Stromal cell of bone marrow (primary cell): ENCODE data around the gene PEMT.

Experiments used
- DNase-seq: peaks from one replicate; pipeline ENCODE4 v3.0.0-alpha.2; 2012; ENCODE audit warnings: low read depth

PEMT gene

DNA sequence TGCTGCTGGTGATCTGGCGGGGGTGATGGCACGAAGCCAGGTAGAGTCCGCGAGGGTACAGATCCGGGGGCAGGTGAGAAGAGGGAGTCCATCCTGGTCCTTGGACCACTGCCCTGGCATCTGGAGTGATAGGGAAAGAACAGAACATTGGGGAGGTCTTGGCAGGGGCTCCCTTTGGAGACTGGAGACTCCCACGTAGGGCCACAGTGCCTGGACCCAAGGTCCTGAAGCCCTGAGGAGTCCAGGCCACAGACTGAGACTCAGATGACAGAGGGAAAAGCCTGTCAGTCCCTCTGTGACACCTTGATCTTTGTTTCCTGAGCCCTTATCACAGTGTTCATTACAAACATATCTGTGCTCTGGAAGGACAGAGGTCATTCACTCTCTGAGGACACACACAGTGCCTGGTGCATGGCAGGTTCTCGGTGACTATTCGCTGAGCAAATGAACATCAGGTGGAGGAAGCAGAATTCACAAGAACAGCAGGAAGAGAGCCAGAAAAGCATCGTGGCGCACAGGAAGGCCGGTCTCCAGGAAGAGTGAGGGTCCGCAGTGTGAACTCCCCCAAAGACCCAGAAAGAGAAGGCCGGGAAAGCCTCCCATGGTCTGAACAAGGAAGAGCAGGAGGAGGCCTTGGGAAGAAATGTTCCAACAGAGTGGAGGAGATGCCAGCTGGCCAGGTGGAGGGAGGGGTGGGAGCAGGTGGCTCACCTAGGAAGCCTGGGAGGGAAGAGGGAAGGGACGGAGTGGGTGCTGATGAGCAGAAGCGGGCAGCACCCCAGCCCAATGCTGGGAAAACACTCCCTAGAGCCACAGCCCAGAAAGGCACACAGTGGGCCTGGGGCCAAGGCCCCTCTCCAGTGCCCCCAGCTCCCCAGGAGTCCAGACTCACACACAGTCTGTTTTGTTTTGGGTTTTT lies 20.5 kb downstream of the PEMT start:
- no peak for DNase-seq

DNA sequence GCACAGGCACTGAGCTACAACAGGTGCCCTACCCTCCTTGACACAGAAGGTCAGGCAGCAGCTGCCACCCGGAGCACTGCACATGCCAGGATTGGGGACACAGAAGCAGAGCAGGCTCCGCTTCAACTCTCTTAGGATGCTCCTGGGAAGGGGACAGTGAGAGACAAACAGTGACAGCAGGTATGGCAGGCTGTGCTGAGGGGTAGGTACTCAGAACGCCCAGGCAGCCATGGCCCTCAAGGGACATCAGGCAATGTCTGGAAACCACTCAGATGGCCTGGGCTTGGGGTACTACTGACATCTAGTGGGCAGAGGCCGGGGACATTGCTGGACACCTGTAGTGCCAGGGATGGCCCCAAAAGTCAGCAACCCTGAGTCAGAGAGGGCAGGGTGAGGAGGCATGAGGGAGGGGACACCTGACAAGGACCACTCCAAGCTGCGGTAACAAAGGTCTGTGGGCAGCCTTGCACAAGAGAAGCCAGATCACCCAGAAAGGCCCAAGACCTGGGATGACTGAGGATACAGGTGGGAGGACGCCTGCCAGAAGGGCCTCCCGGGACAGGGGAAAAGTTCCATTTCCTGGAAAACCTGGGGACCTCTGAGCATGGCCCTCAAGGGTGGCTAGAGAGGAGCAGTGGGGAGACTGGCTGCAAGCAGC lies 21.2 kb downstream of the PEMT start:
- no peak for DNase-seq

DNA sequence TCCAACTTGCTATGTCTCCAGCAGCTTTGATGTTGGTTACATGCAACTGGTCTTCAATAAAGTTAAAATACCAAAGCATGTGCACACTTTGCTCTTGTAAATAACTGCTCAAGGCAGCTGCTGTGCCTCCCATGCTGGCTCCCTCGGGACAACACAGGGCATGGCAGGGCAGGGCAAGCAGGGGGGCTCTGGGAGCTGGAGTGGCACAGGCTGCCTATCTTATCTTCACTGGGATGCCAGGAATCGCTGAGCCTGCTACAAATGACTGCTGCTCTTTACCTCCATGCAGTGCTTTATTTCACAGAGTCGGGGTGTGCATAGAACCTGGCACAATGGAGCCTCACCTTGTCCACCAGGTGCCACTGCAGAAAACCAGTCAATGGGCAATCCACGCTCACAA lies 21.8 kb downstream of the PEMT start:
- no peak for DNase-seq

DNA sequence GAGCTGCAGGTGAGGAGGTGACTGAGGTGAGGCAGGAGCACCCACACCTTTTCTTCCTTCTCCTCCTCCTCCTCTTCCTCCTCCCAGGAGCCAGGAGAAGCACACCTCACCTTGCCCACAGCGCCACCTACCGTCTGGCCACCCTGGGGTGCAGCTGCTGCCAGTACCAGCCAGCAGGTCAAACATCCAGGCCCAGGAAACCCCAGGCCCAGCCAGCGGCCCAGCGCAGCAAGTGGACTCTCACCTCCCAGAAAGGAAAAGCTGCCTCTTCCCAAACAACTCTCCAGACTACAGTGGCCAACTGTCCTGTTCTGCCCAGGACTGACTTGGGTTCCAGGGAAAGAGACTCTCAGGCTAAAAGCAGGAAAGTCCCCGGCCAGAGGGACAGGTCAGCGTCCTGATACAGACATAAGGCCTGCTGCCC lies 22.7 kb downstream of the PEMT start:
- no peak for DNase-seq

- DNase-seq: no peak
Observed at GRCh38 chr17:17567631-17568030, 23.9 kb downstream of the PEMT start.

- no peak for DNase-seq
Observed at GRCh38 chr17:17566896-17567513, 24.5 kb downstream of the PEMT start.

DNA sequence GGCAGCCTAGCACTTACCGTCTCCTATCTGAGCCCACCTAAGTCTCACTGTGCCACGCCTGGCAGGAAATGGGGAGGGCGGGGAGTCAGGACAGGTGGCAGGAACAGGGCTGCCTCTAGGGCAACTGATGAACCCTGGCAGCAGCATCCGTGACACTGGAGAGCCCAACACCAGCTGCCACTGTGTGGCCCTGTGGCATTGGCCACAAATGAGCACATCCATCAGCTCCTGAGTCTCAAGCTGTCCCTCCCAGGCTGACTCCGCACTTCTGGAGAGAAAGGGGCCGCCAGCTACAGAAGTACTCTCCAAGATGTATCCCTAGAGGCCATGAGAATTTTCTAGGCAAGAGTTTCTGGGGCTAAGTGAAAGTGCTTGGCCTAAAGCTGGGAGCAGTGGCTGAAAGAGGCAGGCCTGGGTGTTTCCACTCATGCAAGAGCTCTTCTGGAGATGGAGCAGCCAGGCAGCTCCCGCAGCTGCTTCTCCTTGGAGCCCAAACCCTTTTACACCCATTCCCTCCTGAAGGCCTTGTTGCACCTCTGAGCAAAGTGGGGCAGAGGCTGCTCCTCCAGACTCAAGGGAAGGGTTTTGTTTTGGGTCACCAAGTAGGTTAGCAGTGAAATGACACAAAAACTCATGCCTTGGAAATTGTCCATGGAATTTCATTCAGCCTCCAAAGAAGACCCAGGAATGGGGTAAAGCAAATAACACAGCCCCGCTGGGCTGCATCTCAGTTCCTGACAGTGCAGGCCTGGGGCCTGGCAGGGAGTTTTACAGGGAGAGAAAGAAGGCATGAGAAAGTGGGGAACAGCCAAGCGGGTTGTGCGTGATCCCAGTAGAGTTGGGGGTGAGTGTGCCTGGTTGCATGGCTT lies 25.8 kb downstream of the PEMT start:
- DNase-seq: no peak

DNA sequence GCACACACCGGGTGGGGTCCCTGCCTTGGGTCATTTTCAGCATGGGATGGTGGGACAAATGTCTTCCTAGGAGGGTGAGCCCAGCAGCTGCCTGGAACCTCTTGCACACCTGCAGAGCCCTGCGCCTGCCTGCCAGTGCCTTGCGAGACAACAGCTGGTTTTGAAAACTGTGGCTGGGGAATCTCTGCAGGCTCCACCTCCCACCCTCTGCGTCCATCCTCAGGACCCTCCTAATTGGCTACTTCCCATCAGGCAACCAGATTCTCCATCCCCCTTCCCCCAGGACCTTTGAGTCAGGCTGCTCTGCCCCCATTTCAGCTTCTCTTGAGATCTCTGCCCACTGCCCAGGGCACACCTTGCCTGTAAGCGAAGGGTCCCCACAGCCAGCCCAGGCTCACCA lies 26.6 kb downstream of the PEMT start:
- no peak for DNase-seq

- no peak for DNase-seq
Observed at GRCh38 chr17:17564323-17564722, 27.2 kb downstream of the PEMT start.

- no peak for DNase-seq
Observed at GRCh38 chr17:17563530-17563929, 28.0 kb downstream of the PEMT start.

DNA sequence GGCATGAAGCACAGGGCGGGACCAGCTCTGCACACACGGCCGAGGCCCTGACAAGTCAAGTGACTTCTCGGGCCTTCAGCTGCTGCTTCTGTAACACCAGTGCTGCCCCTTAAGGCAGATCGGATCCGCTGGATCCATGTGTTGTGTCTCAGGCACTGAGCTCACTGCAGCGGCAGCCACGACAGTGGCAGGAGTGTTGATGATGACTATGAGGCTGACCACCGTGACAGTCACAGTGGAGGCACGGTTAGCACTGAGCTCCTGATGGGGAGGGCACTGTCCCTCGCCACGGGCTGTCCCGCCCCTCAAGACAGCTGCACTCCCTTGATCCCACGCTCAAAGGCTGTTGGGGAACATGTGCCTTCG lies 29.4 kb downstream of the PEMT start:
- DNase-seq: no peak

GRCh38 chr17:17561408-17562145 lies 29.9 kb downstream of the PEMT start:
- no peak for DNase-seq

DNA sequence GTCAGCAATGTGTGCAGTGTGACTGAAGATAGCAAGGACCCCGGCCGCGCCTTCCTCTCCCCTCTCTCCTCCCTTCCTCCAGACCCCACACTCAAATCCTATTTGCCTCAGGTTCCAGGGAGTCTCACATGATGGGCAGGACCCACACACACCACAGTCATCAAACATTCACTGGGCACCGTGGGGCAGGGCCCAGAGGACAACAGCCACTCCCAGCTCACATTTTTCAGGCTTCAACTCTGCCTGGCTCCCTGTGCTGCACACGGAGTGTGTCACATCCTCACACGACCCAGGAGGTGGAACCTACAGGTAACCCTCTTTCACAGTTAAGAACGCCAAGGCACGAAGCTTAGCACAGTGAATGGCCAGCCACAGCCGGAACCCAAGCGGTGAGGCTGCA lies 30.5 kb downstream of the PEMT start:
- DNase-seq: no peak

DNA sequence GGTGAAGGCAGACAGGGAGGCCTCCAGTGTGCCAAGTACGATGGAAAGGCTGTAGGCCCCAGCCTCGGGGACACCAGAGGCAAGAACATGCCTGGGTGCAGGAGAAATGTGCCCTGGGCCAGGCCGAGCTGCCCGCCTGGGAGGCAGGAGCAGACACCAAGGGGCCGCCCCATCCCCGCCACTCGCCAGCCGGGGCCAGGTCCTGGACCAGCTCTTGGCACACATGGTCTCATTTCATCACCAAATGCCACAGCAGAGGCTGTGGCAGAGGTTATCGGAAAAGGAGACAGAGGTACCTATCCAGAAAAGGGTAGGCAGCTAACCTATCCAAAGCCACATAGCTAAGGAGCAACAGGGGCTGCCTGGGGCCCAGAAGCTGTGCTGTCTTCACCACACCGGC lies 31.3 kb downstream of the PEMT start:
- DNase-seq: no peak

DNA sequence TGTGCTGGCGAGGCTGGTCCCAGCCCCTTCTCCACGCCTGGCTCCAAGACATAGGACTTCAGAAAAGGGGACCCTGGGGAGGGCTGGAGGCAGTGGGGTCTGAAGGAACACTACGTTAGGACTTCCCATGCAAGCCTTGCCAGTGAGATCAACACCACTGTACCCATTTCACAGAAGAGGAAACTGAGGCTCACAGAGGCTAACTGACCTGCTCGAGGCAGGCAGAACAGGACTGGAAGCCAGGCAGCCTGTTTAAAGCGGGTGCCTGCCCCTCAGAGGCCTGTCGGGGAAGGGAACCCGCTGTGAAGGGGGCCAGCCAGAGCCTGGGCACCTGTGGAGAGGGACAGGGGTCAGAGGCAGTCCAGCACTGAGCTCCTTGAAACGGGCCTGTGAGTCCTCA lies 32.3 kb downstream of the PEMT start:
- no peak for DNase-seq

DNA sequence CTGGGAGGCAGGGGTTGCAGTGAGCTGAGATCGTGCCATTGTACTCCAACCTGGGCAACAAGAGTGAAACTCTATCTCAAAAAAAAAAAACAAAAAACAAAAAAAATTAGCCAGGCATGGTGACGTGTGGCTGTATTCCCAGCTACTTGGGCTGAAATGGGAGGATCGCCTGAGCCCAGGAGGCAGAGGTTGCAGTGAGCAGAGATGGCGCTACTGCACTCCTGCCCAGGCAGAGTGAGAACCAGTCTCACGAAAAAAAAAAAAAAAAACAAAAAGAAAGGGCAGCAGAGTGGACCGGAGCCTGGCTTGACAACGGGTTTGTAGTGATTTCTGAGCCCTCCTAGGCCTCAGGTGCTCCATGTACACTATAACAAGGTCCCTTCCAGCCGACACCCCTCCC lies 33.1 kb downstream of the PEMT start:
- DNase-seq: no peak

DNA sequence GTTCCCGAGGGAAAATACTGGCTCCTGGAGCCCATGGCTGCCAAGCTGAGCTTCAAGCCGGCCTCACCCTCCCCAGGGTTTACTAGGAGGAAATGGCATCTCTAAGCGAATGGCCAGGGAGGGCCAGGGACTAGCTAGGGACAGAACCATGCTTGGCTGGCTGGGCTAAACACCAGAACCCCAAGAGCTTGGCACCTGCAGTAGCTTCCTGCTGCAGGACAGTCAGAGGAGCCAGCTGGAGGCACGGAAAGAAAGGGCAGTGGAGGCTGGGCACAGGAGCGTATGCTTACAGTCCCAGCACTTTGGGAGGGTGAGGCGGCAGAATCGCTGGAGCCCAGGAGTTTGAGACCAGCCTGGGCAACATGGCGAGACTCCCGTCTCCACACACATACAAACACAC lies 33.7 kb downstream of the PEMT start:
- no peak for DNase-seq

GRCh38 chr17:17556671-17557070 lies 34.8 kb downstream of the PEMT start:
- DNase-seq: no peak

DNA sequence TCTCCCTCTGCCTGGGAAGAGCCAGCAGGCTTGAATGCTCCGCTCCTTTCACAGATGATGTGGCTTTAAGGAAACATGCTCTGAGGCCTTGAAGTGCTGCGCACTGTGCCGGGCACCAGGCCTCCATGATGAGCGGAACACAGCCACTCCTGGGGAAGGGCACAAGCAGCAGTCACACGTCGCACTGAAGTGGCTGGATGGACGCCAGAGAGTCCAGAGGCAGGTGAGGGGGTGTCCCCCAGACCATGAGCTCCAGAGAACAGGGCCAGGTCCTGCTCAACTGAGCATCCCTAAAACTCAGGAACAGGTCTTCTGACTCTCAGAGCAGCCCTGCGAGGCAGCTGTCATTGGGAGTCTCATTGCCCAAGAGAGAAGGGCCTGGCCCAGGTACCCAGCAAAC lies 35.6 kb downstream of the PEMT start:
- DNase-seq: no peak

- no peak for DNase-seq
Observed at GRCh38 chr17:17555151-17555550, 36.4 kb downstream of the PEMT start.

GRCh38 chr17:17554266-17554665 lies 37.2 kb downstream of the PEMT start:
- no peak for DNase-seq
